HCT116 (cell line): ENCODE measurements around the gene CRHR1. TPM values are rescaled to one million over a fixed set of nuclear protein-coding genes. Genes with fewer than 3 reads are reported as not detected.

Experiments
- ATAC-seq: fragments of 200-7000 bp; cut with Tn5 transposase; 2 replicates; pipeline ENCODE4 v1.9.1; 2020; ENCODE audit warnings: mild to moderate bottlenecking, moderate library complexity
- BruUV-seq: library from RNA; stranded (reverse); fragments of 400-500 nt; replicated peaks from 2 replicates; lab custom pipeline; 2021; lab: Mats Ljungman, UMichigan
- CTCF ChIA-PET: fragments of 300-600 bp; sonication (Branson Sonifier 250); formaldehyde crosslinking; loops from one replicate; lab custom pipeline; 2021; ENCODE audit warnings: antibody characterized with exemption; lab: Charles Lee
- POLR2A ChIA-PET: fragments of 300-600, 350-600 bp; sonication (Branson Sonifier 250); formaldehyde crosslinking; loops from one replicate; lab custom pipeline; 2021; ENCODE audit warnings: antibody characterized with exemption; lab: Charles Lee
- RAD21 ChIA-PET, 2 experiments: fragments of 300-600 bp; sonication (Branson Sonifier 250); formaldehyde crosslinking; loops; one replicate each; lab custom pipeline; 2023; ENCODE audit warnings: low total read pairs in 2 of 2; ENCODE audit not compliant: uncharacterized antibody in 2 of 2, unreplicated experiment in 2 of 2, low non-redundant PET in 1 of 2; lab: Charles Lee
- DNase-seq: peaks from one replicate; pipeline ENCODE4 v3.0.0-alpha.2; 2010; ENCODE audit warnings: low read depth, low spot score
- H2AFZ ChIP-seq: fragments of 200-600 bp; shearing (Covaris generic), sonication (generic); 2 replicates; pipeline ENCODE4 v1.6.1; 2017; ENCODE audit warnings: low read depth, mixed run types, mixed read lengths, antibody characterized with exemption, low read length; ENCODE audit not compliant: poor library complexity, severe bottlenecking
- H3K27ac ChIP-seq: 2 replicates; pipeline ENCODE4 v1.5.1; 2012; ENCODE audit warnings: low read depth, low read length
- H3K27me3 ChIP-seq: fragments of 200-600 bp; sonication (generic); 2 replicates; pipeline ENCODE4 v1.6.1; 2016; ENCODE audit warnings: mixed run types, low read length, mixed read lengths; ENCODE audit not compliant: insufficient read depth
- H3K36me3 ChIP-seq, 2 experiments: fragments of 200-500 bp in 1 of 2; fragments of 200-600 bp in 1 of 2; sonication (Bioruptor generic) in 1 of 2; sonication (generic) in 1 of 2; 2 replicates each; pipeline versions ENCODE4 v1.5.1 to v1.6.1; 2014 to 2016; ENCODE audit warnings: low read length in 2 of 2, inconsistent platforms in 1 of 2, mixed read lengths in 1 of 2, mixed run types in 1 of 2; ENCODE audit not compliant: insufficient read depth in 2 of 2, control insufficient read depth in 1 of 2
- H3K4me1 ChIP-seq, 2 experiments: fragments of 200-600 bp in 1 of 2; sonication (generic) in 1 of 2; 2 replicates each; pipeline versions ENCODE4 v1.5.1 to v1.6.1; 2012 to 2017; ENCODE audit warnings: low read length in 2 of 2, inconsistent platforms in 1 of 2, mild to moderate bottlenecking in 1 of 2, mixed read lengths in 1 of 2, mixed run types in 1 of 2, moderate library complexity in 1 of 2; ENCODE audit not compliant: insufficient read depth in 2 of 2, control insufficient read depth in 1 of 2
- H3K4me2 ChIP-seq: fragments of 200-600 bp; sonication (generic); 2 replicates; pipeline ENCODE4 v1.6.1; 2017; ENCODE audit warnings: mixed run types, low read length, mixed read lengths
- H3K4me3 ChIP-seq, 2 experiments: fragments of 200-600 bp in 1 of 2; sonication (generic) in 1 of 2; replicated peaks in 1 of 2; 2 replicates each; pipeline ENCODE4 v1.5.1; 2011 to 2016; ENCODE audit warnings: low read length in 2 of 2, control low read depth in 1 of 2, low read depth in 1 of 2, mild to moderate bottlenecking in 1 of 2, mixed read lengths in 1 of 2, mixed run types in 1 of 2
- H3K79me2 ChIP-seq: fragments of 200-600 bp; sonication (generic); 2 replicates; pipeline ENCODE4 v1.6.1; 2017; ENCODE audit warnings: mild to moderate bottlenecking, mixed run types, low read length, moderate library complexity, mixed read lengths; ENCODE audit not compliant: insufficient read depth
- H3K9ac ChIP-seq: fragments of 200-600 bp; sonication (generic); 2 replicates; pipeline ENCODE4 v1.6.1; 2016; ENCODE audit warnings: low read length, mixed read lengths
- H3K9me2 ChIP-seq: fragments of 200-600 bp; sonication (generic), shearing (Covaris generic); 2 replicates; pipeline ENCODE4 v1.6.1; 2017; ENCODE audit warnings: mixed run types, mild to moderate bottlenecking, moderate library complexity; ENCODE audit not compliant: insufficient read depth
- H3K9me3 ChIP-seq, 2 experiments: fragments of 200-500 bp in 1 of 2; fragments of 200-600 bp in 1 of 2; sonication (Bioruptor generic) in 1 of 2; sonication (generic) in 1 of 2; 2 replicates each; pipeline ENCODE4 v1.6.1; 2014 to 2017; ENCODE audit warnings: low read length in 2 of 2, mixed read lengths in 2 of 2, inconsistent platforms in 1 of 2, low read depth in 1 of 2, mild to moderate bottlenecking in 1 of 2, mixed run types in 1 of 2, moderate library complexity in 1 of 2; ENCODE audit not compliant: control insufficient read depth in 1 of 2, insufficient read depth in 1 of 2
- H4K20me1 ChIP-seq: fragments of 200-600 bp; sonication (generic), shearing (Covaris generic); 2 replicates; pipeline ENCODE4 v1.6.1; 2017; ENCODE audit warnings: mixed run types, mild to moderate bottlenecking, moderate library complexity; ENCODE audit not compliant: insufficient read depth
- CBX3 ChIP-seq: IDR thresholded peaks from 2 replicates; pipeline ENCODE4 v1.6.1; 2012; ENCODE audit warnings: low read depth
- CEBPB ChIP-seq: IDR thresholded peaks from 2 replicates; pipeline ENCODE4 v1.6.1; 2012; ENCODE audit warnings: low read depth
- EZH2phosphoT487 ChIP-seq: fragments of 200-600 bp; IDR thresholded peaks from 2 replicates; pipeline ENCODE4 v1.6.1; 2018; ENCODE audit warnings: antibody characterized with exemption, borderline replicate concordance
- FOSL1 ChIP-seq: IDR thresholded peaks from 2 replicates; pipeline ENCODE4 v1.6.1; 2012; ENCODE audit warnings: low read depth
- POLR2A ChIP-seq: IDR thresholded peaks from 2 replicates; pipeline ENCODE4 v1.7.0; 2011; ENCODE audit warnings: borderline replicate concordance; ENCODE audit not compliant: insufficient read depth, insufficient read length; ENCODE audit errors: extremely low read depth
- POLR2AphosphoS5 ChIP-seq: IDR thresholded peaks from 2 replicates; pipeline ENCODE4 v1.6.1; 2011; ENCODE audit warnings: mild to moderate bottlenecking, low read depth, low read length, moderate library complexity
- SP1 ChIP-seq: IDR thresholded peaks from 2 replicates; pipeline ENCODE4 v1.6.1; 2012; ENCODE audit warnings: low read depth
- SRF ChIP-seq: IDR thresholded peaks from 2 replicates; pipeline ENCODE4 v1.6.1; 2012; ENCODE audit warnings: low read depth
- YY1 ChIP-seq: IDR thresholded peaks from 2 replicates; pipeline ENCODE4 v1.6.1; 2011; ENCODE audit warnings: low read length, low read depth, moderate library complexity, mild to moderate bottlenecking; ENCODE audit not compliant: insufficient replicate concordance; ENCODE audit errors: extremely low read depth
- intact Hi-C: fragments of 100-400 bp; cut with micrococcal nuclease; formaldehyde crosslinking; loops from 2 replicates; pipeline ENCODE4 v1.10.0; 2022
- total RNA-seq: library from RNA; stranded (reverse); gene quantifications from one replicate; pipeline ENCODE4 v1.2.1, GENCODE V29; 2021; ENCODE audit not compliant: unreplicated experiment
- TF ChIP-seq, protein P1 (sequence below): IDR thresholded peaks from 2 replicates; pipeline ENCODE4 v1.6.1; 2012
- TF ChIP-seq, protein P2 (sequence below): IDR thresholded peaks from 2 replicates; pipeline ENCODE4 v1.6.1; 2011; ENCODE audit warnings: mild to moderate bottlenecking, low read length, moderate library complexity; ENCODE audit not compliant: insufficient replicate concordance; ENCODE audit errors: extremely low read depth
- TF ChIP-seq, protein P3 (sequence below): IDR thresholded peaks from 2 replicates; pipeline ENCODE4 v1.6.1; 2012
- TF ChIP-seq, protein P4 (sequence below): IDR thresholded peaks from 2 replicates; pipeline ENCODE4 v1.6.1; 2012; ENCODE audit warnings: low read depth

CRHR1 gene
- total RNA-seq, 1 experiment from 2014 or later = 0.12 TPM

DNA sequence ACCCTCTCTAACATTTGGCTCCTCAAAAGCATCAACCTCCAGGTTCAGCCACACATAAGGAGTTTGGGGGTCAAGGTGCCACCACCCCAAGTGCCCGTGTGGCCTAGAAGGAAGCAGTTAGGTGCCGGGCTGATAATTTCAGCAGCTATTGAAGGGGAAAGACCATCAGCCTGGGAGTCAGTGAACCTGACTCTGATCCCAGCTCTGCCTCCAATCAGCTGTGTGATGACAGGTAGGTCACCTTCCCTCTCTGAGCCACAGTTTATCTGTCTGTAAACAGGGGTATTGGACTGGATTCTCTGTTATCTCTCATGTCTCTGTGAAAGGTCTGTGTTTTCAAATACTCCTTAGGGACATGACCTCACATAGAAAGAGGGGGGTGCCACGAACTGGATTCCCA lies 3.9 kb downstream of the CRHR1 start:
- ChIA-PET POLR2A (no interaction called here), RAD21 (no interaction called here)

More for the DNA sequence above, 3.9 kb downstream of the CRHR1 start:
- TF ChIP-seq POLR2A = no peak
- TF ChIP-seq, protein P1, sequence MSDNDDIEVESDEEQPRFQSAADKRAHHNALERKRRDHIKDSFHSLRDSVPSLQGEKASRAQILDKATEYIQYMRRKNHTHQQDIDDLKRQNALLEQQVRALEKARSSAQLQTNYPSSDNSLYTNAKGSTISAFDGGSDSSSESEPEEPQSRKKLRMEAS = no peak
- TF ChIP-seq, protein P2, sequence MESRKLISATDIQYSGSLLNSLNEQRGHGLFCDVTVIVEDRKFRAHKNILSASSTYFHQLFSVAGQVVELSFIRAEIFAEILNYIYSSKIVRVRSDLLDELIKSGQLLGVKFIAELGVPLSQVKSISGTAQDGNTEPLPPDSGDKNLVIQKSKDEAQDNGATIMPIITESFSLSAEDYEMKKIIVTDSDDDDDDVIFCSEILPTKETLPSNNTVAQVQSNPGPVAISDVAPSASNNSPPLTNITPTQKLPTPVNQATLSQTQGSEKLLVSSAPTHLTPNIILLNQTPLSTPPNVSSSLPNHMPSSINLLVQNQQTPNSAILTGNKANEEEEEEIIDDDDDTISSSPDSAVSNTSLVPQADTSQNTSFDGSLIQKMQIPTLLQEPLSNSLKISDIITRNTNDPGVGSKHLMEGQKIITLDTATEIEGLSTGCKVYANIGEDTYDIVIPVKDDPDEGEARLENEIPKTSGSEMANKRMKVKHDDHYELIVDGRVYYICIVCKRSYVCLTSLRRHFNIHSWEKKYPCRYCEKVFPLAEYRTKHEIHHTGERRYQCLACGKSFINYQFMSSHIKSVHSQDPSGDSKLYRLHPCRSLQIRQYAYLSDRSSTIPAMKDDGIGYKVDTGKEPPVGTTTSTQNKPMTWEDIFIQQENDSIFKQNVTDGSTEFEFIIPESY = no peak
- TF ChIP-seq POLR2AphosphoS5 = no peak
- no peak for TF ChIP-seq SP1
- no peak for TF ChIP-seq YY1
- TF ChIP-seq, protein P3, sequence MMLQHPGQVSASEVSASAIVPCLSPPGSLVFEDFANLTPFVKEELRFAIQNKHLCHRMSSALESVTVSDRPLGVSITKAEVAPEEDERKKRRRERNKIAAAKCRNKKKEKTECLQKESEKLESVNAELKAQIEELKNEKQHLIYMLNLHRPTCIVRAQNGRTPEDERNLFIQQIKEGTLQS = no peak
- no peak for TF ChIP-seq CBX3
- no peak for TF ChIP-seq FOSL1
- TF ChIP-seq, protein P4, sequence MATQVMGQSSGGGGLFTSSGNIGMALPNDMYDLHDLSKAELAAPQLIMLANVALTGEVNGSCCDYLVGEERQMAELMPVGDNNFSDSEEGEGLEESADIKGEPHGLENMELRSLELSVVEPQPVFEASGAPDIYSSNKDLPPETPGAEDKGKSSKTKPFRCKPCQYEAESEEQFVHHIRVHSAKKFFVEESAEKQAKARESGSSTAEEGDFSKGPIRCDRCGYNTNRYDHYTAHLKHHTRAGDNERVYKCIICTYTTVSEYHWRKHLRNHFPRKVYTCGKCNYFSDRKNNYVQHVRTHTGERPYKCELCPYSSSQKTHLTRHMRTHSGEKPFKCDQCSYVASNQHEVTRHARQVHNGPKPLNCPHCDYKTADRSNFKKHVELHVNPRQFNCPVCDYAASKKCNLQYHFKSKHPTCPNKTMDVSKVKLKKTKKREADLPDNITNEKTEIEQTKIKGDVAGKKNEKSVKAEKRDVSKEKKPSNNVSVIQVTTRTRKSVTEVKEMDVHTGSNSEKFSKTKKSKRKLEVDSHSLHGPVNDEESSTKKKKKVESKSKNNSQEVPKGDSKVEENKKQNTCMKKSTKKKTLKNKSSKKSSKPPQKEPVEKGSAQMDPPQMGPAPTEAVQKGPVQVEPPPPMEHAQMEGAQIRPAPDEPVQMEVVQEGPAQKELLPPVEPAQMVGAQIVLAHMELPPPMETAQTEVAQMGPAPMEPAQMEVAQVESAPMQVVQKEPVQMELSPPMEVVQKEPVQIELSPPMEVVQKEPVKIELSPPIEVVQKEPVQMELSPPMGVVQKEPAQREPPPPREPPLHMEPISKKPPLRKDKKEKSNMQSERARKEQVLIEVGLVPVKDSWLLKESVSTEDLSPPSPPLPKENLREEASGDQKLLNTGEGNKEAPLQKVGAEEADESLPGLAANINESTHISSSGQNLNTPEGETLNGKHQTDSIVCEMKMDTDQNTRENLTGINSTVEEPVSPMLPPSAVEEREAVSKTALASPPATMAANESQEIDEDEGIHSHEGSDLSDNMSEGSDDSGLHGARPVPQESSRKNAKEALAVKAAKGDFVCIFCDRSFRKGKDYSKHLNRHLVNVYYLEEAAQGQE = no peak
- TF ChIP-seq CEBPB = no peak
- TF ChIP-seq EZH2phosphoT487 = no peak
- TF ChIP-seq SRF = no peak
- Histone ChIP-seq H3K9me2 (no peaks in the 10 kb centered on the region), H3K27ac (no peak overlapping the region), H4K20me1 (no peaks in the 10 kb centered on the region), H3K9ac (no peak overlapping the region), H3K27me3 (no peaks in the 10 kb centered on the region; the same call in 1 of the 2 replicates), H3K9me3 (no peaks in the 10 kb centered on the region), H3K4me3 (no peak overlapping the region), H3K4me1 (peaks cover 29% of the 10 kb centered on the region in 2 experiments), H3K79me2 (no peaks in the 10 kb centered on the region), H3K4me2 (no peak overlapping the region), H2AFZ (no peak overlapping the region), H3K36me3 (no peaks in the 10 kb centered on the region)
- ATAC-seq (no peak), DNase-seq (no peak)
- CTCF ChIA-PET = no interaction called here
- intact Hi-C loops = no loop called here
- BruUV-seq = no TSS peak
